Fibroblast of lung (primary cell): Measurements from ENCODE around the gene PTEN.
"Not testable (repeated sequence)": the region's sequence is repeated elsewhere in the genome, so short reads cannot be mapped to it uniquely, and the experiment has no call there.

Experiments
- EZH2 ChIP-seq: IDR thresholded peaks from 2 replicates; pipeline ENCODE4 v1.5.1; 2012; ENCODE audit warnings: low read length, control low read depth, mild to moderate bottlenecking; ENCODE audit errors: missing control alignments
- TF ChIP-seq, protein P1 (sequence below), 2 donors: IDR thresholded peaks in 1 of 2; conservative IDR thresholded peaks in 1 of 2; 1 replicate in 1 of 2; 2 replicates in 1 of 2; pipeline ENCODE4 v1.5.1; 2011 to 2012; ENCODE audit warnings: low read length in 2 of 2, control low read depth in 1 of 2, inconsistent platforms in 1 of 2, low read depth in 1 of 2, mild to moderate bottlenecking in 1 of 2

DNA sequence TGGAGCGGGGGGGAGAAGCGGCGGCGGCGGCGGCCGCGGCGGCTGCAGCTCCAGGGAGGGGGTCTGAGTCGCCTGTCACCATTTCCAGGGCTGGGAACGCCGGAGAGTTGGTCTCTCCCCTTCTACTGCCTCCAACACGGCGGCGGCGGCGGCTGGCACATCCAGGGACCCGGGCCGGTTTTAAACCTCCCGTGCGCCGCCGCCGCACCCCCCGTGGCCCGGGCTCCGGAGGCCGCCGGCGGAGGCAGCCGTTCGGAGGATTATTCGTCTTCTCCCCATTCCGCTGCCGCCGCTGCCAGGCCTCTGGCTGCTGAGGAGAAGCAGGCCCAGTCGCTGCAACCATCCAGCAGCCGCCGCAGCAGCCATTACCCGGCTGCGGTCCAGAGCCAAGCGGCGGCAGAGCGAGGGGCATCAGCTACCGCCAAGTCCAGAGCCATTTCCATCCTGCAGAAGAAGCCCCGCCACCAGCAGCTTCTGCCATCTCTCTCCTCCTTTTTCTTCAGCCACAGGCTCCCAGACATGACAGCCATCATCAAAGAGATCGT lies 598 bp downstream of the PTEN start:
- TF ChIP-seq, protein P1, sequence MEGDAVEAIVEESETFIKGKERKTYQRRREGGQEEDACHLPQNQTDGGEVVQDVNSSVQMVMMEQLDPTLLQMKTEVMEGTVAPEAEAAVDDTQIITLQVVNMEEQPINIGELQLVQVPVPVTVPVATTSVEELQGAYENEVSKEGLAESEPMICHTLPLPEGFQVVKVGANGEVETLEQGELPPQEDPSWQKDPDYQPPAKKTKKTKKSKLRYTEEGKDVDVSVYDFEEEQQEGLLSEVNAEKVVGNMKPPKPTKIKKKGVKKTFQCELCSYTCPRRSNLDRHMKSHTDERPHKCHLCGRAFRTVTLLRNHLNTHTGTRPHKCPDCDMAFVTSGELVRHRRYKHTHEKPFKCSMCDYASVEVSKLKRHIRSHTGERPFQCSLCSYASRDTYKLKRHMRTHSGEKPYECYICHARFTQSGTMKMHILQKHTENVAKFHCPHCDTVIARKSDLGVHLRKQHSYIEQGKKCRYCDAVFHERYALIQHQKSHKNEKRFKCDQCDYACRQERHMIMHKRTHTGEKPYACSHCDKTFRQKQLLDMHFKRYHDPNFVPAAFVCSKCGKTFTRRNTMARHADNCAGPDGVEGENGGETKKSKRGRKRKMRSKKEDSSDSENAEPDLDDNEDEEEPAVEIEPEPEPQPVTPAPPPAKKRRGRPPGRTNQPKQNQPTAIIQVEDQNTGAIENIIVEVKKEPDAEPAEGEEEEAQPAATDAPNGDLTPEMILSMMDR (conservative IDR thresholded peaks at IDR 0.05 in 1 of 2, IDR thresholded peaks at IDR 0.05 in 1 of 2; ENCODE audit: low read depth in 1 of 2, low read length in 2 of 2) = not testable (repeated sequence)
- not testable (repeated sequence) for TF ChIP-seq EZH2
